Fibroblast of skin of scalp (primary cell): ENCODE data around the gene PLPP7.
A peak's percentile ranks its signal among the peaks of the same experiment; 100 is the strongest.
"Not testable (repeated sequence)": the region's sequence is repeated elsewhere in the genome, so short reads cannot be mapped to it uniquely, and the experiment has no call there.

Experiments
- DNase-seq: peaks from one replicate; pipeline ENCODE4 v3.0.0-alpha.2; 2013

The PLPP7 gene

DNA sequence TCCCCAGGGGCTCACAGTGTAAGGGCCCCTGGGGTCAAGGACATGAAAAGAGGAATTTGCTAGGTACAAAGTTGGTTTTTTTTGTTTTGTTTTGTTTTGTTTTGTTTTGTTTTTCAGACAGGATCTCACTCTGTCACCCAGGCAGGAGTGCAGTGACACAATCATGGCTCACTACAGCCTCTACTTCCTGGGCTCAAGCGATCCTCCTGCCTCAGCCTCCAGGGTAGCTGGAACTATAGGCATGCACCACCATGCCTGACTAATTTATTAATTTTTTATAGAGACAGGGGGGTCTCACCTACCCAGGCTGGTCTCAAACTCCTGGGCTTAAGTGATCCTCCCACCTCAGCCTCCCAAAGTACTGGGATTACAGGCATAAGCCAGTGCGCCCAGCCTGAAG is 42.5 kb downstream of the PLPP7 start:
- not testable (repeated sequence) for DNase-seq

- DNase-seq, result no peak
These were observed 44.5 kb downstream of the PLPP7 start for GRCh38 chr9:131333771-131334628.

DNA sequence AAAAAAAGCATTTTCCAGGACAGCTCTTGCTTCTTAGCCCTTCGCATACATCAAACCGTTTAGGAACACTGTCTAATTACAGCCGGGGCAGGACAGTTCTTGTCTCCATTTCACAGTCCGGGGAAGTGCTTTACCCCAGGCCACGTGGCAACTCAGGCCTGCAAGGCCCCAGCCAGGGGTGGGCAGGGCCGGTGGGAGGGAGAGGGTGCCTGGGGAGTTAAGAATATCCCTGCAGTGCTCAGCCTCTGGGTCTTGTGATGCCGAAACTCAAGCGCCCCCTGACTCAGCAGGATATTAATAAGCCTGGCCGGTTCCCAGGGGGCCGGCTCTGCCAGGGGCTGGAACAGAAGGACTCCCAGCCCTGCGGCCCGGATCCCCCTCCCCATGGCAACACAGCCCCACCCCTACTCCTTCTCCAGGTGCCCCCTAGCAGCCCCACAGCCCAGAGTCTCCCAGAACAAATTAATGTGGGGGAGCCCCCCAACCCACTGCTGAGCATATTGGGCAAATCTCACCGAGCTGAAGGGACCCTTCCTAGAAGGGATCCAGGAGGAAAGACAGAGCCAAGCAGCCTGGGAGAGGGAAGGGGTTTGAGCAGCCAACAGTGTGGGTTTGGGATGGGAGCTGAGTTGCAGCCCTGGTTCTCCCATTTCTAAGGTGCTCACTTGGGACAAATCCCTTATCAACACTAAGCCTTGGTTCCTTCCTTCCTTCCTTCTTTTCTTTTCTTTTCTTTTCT is 45.3 kb downstream of the PLPP7 start:
- peak; percentile 19 for DNase-seq

DNA sequence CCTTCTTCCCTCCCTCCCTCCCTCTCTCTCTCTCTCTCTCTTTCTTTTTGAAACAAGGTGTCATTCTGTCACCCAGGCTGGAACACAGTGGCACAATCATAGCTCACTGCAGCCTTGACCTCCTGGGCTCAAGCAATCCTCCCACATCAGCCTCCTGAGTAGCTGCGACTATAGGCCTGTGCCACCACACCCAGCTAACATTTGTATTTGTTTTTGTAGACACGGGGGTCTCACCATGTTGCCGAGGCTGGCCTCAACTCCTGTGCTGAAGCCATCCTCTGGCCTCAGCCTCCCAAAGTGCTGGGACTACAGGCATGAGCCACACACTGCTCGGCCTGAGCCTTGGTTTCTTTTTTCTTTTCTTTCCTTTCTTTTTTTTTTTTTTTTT is 45.8 kb downstream of the PLPP7 start:
- no peak for DNase-seq

- DNase-seq, result no peak
These were observed 47.8 kb downstream of the PLPP7 start for GRCh38 chr9:131337131-131337848.

DNA sequence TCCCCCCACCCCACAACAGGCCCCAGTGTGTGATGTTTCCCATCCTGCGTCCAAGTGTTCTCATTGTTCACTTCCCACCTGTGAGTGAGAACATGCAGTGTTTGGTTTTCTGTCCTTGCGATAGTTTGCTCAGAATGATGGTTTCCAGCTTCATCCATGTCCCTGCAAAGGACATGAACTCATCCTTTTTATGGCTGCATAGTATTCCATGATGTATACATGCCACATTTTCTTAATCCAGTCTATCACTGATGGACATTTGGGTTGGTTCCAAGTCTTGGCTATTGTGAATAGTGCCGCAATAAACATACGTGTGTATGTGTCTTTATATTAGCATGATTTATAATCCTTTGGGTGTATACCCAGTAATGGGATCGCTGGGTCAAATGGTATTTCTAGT is 49.7 kb downstream of the PLPP7 start:
- not testable (repeated sequence) for DNase-seq

DNA sequence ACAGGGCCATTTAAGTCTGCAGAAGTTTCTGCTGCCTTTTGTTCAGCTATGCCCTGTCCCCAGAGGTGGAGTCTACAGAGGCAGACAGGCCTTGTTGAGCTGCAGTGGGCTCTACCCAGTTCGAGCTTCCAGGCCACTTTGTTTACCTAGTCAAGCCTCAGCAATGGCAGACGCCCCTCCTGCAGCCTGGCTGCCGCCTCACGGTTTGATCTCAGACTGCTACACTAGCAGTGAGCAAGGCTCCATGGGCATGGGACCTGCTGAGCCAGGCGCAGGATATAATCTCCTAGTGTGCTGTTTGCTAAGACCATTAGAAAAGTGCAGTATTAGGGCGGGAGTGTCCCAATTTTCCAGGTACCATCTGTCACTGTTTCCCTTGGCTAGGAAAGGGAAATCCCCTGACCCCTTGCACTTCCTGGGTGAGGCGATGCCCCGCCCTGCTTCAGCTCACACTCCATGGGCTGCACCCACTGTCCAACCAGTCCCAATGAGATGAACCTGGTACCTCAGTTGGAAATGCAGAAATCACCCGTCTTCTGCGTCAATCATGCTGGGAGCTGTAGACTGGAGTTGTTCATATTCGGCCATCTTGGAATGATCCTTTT is 55.5 kb downstream of the PLPP7 start:
- DNase-seq, result not testable (repeated sequence)

DNA sequence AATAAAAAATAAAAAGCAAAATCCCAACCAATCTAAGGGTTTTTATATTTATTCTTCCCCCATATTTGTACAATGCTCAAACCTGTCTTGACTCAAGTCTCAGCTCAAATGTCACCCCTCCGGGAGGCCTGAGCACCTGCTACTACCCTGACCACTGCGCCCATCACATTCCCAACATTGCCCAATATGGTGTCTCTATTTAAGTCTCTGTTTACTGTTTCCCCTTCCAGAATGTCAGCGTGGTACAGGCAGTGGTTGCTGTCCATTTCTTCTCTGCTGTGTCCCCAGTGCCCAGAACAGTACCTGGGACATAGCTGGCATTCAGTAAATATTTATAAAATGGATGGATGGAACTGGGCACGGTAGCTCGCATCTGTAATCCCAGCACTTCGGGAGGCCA is 57.0 kb downstream of the PLPP7 start:
- no peak for DNase-seq

GRCh38 chr9:131347376-131348020 is 58.0 kb downstream of the PLPP7 start:
- DNase-seq, result no peak

DNA sequence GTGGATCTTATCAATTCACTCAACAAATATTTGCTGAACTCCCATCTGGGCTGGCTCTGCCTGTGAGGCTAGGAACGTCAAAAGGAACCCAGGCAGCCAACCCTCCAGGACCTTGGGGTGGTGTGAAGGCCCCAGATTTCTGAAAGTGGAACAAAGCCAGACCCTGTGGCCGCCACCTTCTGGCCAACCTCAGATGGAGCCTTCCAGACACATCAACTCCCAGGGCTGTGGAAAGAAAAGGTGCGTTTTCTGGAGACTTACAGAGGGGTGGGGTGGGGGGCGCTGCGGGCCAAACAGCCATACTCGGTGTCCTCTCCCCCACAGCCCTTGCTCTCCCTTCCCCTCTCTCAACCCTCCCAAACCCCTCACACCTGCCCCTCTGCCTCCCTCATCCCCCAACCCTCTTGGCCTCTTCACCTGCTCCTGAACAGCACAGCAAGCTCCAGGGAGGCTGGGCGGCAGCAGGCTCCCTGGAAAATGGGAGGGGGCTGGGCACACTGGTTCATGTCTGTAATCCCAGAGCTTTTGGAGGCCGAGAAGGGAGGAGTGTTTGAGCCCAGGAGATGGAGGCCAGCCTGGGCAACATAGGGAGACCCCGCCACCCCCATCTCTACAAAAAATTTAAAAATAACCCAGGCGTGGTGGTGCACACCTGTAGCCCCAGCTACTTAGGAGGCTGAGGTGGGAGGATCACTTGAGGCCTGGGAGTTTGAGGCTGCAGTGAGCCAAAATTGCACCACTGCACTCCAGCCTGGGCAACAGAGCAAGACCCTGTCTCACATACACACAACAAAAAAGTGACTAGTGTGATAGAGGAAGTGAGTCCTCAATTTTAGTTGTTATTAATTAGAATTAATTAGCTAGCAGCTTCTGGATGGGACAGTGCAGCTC is 59.4 kb downstream of the PLPP7 start:
- no peak for DNase-seq

GRCh38 chr9:131349522-131349880 is 60.0 kb downstream of the PLPP7 start:
- DNase-seq, result no peak

- DNase-seq, result peak; percentile 80
These were observed 60.5 kb downstream of the PLPP7 start for GRCh38 chr9:131349881-131350563.

- DNase-seq, result not testable (repeated sequence)
These were observed 67.0 kb downstream of the PLPP7 start for GRCh38 chr9:131356479-131356878.

- DNase-seq, result no peak
These were observed 69.0 kb downstream of the PLPP7 start for GRCh38 chr9:131358556-131358955.
